Measurements from ENCODE around the gene FIBP.

The FIBP gene

GRCh38 chr11:65888163-65888814, at the start of gene FIBP:
FIBP (minus strand) TSS chr11:65888471; CDS start chr11:65888418, 53 bp downstream.
- TF ChIP-seq GATA3 (IDR thresholded peaks at IDR 0.05; ENCODE audit: low read depth, low read length) (no peak), GATA2 (IDR thresholded peaks at IDR 0.05; ENCODE audit: low read depth, low read length) (no peak; the same call in 1 of the 2 replicates)

- TF ChIP-seq GATA3 (IDR thresholded peaks at IDR 0.05; ENCODE audit: low read depth, low read length), result no peak
- TF ChIP-seq GATA2 (IDR thresholded peaks at IDR 0.05; ENCODE audit: low read depth, low read length), result no peak
These were observed 49.5 kb upstream of the FIBP start for GRCh38 chr11:65937766-65938165.

- TF ChIP-seq GATA3 (IDR thresholded peaks at IDR 0.05; ENCODE audit: low read depth, low read length) (no peak), GATA2 (IDR thresholded peaks at IDR 0.05; ENCODE audit: low read depth, low read length) (no peak)
These were observed 45.7 kb upstream of the FIBP start for GRCh38 chr11:65934014-65934413.

GRCh38 chr11:65932558-65932919, 44.3 kb upstream of the FIBP start:
- TF ChIP-seq GATA3 (IDR thresholded peaks at IDR 0.05; ENCODE audit: low read depth, low read length) (no peak), GATA2 (IDR thresholded peaks at IDR 0.05; ENCODE audit: low read depth, low read length) (no peak)

- no peak for TF ChIP-seq GATA3 (IDR thresholded peaks at IDR 0.05; ENCODE audit: low read depth, low read length)
- no peak for TF ChIP-seq GATA2 (IDR thresholded peaks at IDR 0.05; ENCODE audit: low read depth, low read length)
These were observed 43.7 kb upstream of the FIBP start for GRCh38 chr11:65931773-65932557.

GRCh38 chr11:65928667-65929066, 40.4 kb upstream of the FIBP start:
- TF ChIP-seq GATA2 (IDR thresholded peaks at IDR 0.05; ENCODE audit: low read depth, low read length) (no peak), GATA3 (IDR thresholded peaks at IDR 0.05; ENCODE audit: low read depth, low read length) (no peak)

- TF ChIP-seq GATA3 (IDR thresholded peaks at IDR 0.05; ENCODE audit: low read depth, low read length) (no peak), GATA2 (IDR thresholded peaks at IDR 0.05; ENCODE audit: low read depth, low read length) (no peak)
These were observed 39.7 kb upstream of the FIBP start for GRCh38 chr11:65927904-65928397.

- TF ChIP-seq GATA3 (IDR thresholded peaks at IDR 0.05; ENCODE audit: low read depth, low read length) (no peak), GATA2 (IDR thresholded peaks at IDR 0.05; ENCODE audit: low read depth, low read length) (peak; percentile 18; the same call in 1 of the 2 replicates)
These were observed 37.1 kb upstream of the FIBP start for GRCh38 chr11:65925397-65925796.

GRCh38 chr11:65922565-65922964, 34.3 kb upstream of the FIBP start:
- TF ChIP-seq GATA3 (IDR thresholded peaks at IDR 0.05; ENCODE audit: low read depth, low read length) (no peak), GATA2 (IDR thresholded peaks at IDR 0.05; ENCODE audit: low read depth, low read length) (no peak)

GRCh38 chr11:65921876-65922275, 33.6 kb upstream of the FIBP start:
- TF ChIP-seq GATA2 (IDR thresholded peaks at IDR 0.05; ENCODE audit: low read depth, low read length) (no peak), GATA3 (IDR thresholded peaks at IDR 0.05; ENCODE audit: low read depth, low read length) (no peak)

- TF ChIP-seq GATA2 (IDR thresholded peaks at IDR 0.05; ENCODE audit: low read depth, low read length) (no peak), GATA3 (IDR thresholded peaks at IDR 0.05; ENCODE audit: low read depth, low read length) (no peak)
These were observed 32.8 kb upstream of the FIBP start for GRCh38 chr11:65921033-65921555.

- TF ChIP-seq GATA3 (IDR thresholded peaks at IDR 0.05; ENCODE audit: low read depth, low read length) (no peak), GATA2 (IDR thresholded peaks at IDR 0.05; ENCODE audit: low read depth, low read length) (no peak)
These were observed 32.1 kb upstream of the FIBP start for GRCh38 chr11:65920372-65920802.

GRCh38 chr11:65919573-65920371, 31.5 kb upstream of the FIBP start:
- no peak for TF ChIP-seq GATA3 (IDR thresholded peaks at IDR 0.05; ENCODE audit: low read depth, low read length)
- no peak for TF ChIP-seq GATA2 (IDR thresholded peaks at IDR 0.05; ENCODE audit: low read depth, low read length)

- TF ChIP-seq GATA3 (IDR thresholded peaks at IDR 0.05; ENCODE audit: low read depth, low read length) (no peak), GATA2 (IDR thresholded peaks at IDR 0.05; ENCODE audit: low read depth, low read length) (no peak)
These were observed 30.9 kb upstream of the FIBP start, which contains the start of gene DRAP1 for GRCh38 chr11:65919141-65919572. DRAP1 (plus strand) TSS chr11:65919426; CDS start chr11:65919502, 76 bp downstream.

Data from SH-SY5Y (cell line).